Measurements from ENCODE around the gene FBXO44. TPM values are rescaled to one million over a fixed set of nuclear protein-coding genes. Genes with fewer than 3 reads are reported as not detected.

The FBXO44 gene
- total and polyA plus RNA-seq, 2 experiments from 2014 or later, result 22.0 to 30.8 TPM

GRCh38 chr1:11651017-11651416 is 3.7 kb upstream of the FBXO44 start (continued):
- TF ChIP-seq REST (IDR thresholded peaks at IDR 0.05; ENCODE audit: unreplicated experiment) (no peak), CTCF (conservative IDR thresholded peaks at IDR 0.05; ENCODE audit: low read depth in 2 of 2) (no peak), EZH2phosphoT487 (IDR thresholded peaks at IDR 0.05; ENCODE audit: unreplicated experiment) (no peak), NANOG (IDR thresholded peaks at IDR 0.05; ENCODE audit: borderline replicate concordance) (no peak)

- no peak overlapping the region for H3K27ac Mint-ChIP-seq
- H3K9me3 Mint-ChIP-seq, result no peaks in the 10 kb centered on the region; the same call in 2 of the 3 replicates
- Histone ChIP-seq H3K36me3 (ENCODE audit: insufficient read depth) (peaks cover 8% of the 10 kb centered on the region; the same call in 1 of the 2 replicates), H3F3A (replicated peaks; ENCODE audit: low read depth) (peaks cover 21% of the 10 kb centered on the region), H3K4me1 (ENCODE audit: insufficient read depth) (peaks cover 37% of the 10 kb centered on the region), H3K27me3 (ENCODE audit: insufficient read depth) (no peaks in the 10 kb centered on the region), H3K27ac (ENCODE audit: low read depth) (no peak overlapping the region), H3K79me2 (replicated peaks; ENCODE audit: insufficient read depth) (peaks cover 20% of the 10 kb centered on the region), H3K4me3 (no peak overlapping the region), H4K20me1 (replicated peaks; ENCODE audit: insufficient read depth) (peaks cover 7% of the 10 kb centered on the region; the same call in 1 of the 2 replicates), H3K9me2 (ENCODE audit: insufficient read depth) (no peaks in the 10 kb centered on the region), H3K4me2 (peak overlapping the region; percentile 93), H2AFZ (no peak overlapping the region)
- H3K4me3 Mint-ChIP-seq, result peak overlapping the region; percentile 42; the same call in 1 of the 3 replicates
- ATAC-seq, result no peak
- no peak for DNase-seq (ENCODE audit: low spot score)
- H3K36me3 Mint-ChIP-seq (ENCODE audit: low read depth), result peaks cover 9% of the 10 kb centered on the region; the same call in 2 of the 3 replicates
- no peak for TF ChIP-seq ZNF331 (CRISPR knock-in tag; IDR thresholded peaks at IDR 0.05; ENCODE audit: low read depth)
- no peak for TF ChIP-seq ETS1 (IDR thresholded peaks at IDR 0.05)
- no peak for TF ChIP-seq ZNF114 (CRISPR knock-in tag; IDR thresholded peaks at IDR 0.05)
- no peak for TF ChIP-seq NANOG (IDR thresholded peaks at IDR 0.05; ENCODE audit: borderline replicate concordance)
- TF ChIP-seq POLR2AphosphoS5 (IDR thresholded peaks at IDR 0.05; ENCODE audit: low read depth), result no peak
- no peak for TF ChIP-seq ZNF462 (CRISPR knock-in tag; IDR thresholded peaks at IDR 0.05)
- H3K4me1 Mint-ChIP-seq, result peaks cover 44% of the 10 kb centered on the region
- peaks cover 28% of the 10 kb centered on the region for H3K27me3 Mint-ChIP-seq (ENCODE audit: insufficient read depth, low read depth, poor library complexity)
Measured at GRCh38 chr1:11652203-11652780, 2.4 kb upstream of the FBXO44 start.

Measured in GM23338 (cell line).